Measurements from ENCODE around the gene FBLN1. TPM values are rescaled to one million over a fixed set of nuclear protein-coding genes. Genes with fewer than 3 reads are reported as not detected.

Gene FBLN1
- total RNA-seq, 1 experiment from 2014 or later: 183 TPM

GRCh38 chr22:45456811-45457210, 45.9 kb upstream of the FBLN1 start:
- CTCF ChIA-PET: interaction anchor here (1.3 kb wide), 1 partner anchor 97 kb away, joined by 3 read pairs; no protein-coding TSS in a partner anchor
- ATAC-seq: no peak
- POLR2A ChIA-PET: no interaction called here
- Mint-ChIP-seq H3K4me3 (no peak overlapping the region), H3K4me1 (no peaks in the 10 kb centered on the region), H3K36me3 (no peaks in the 10 kb centered on the region), H3K9me3 (no peaks in the 10 kb centered on the region), H3K27me3 (ENCODE audit: low read depth) (no peaks in the 10 kb centered on the region), H3K27ac (no peak overlapping the region)
- TF ChIP-seq ETV6 (CRISPR knock-in tag; IDR thresholded peaks at IDR 0.05): no peak
- DNase-seq (ENCODE audit: low spot score): no peak

GRCh38 chr22:45458532-45458931, 44.2 kb upstream of the FBLN1 start:
- no peak overlapping the region for H3K4me3 Mint-ChIP-seq
- no peak for DNase-seq (ENCODE audit: low spot score)

More at GRCh38 chr22:45458532-45458931, 44.2 kb upstream of the FBLN1 start:
- no peak overlapping the region for H3K27ac Mint-ChIP-seq
- CTCF ChIA-PET: no interaction called here
- H3K36me3 Mint-ChIP-seq: peaks cover 4% of the 10 kb centered on the region; the same call in 1 of the 2 replicates
- ATAC-seq: no peak
- H3K27me3 Mint-ChIP-seq (ENCODE audit: low read depth): no peaks in the 10 kb centered on the region
- TF ChIP-seq NFYB (CRISPR knock-in tag; conservative IDR thresholded peaks at IDR 0.05; ENCODE audit: low read depth) (no peak), NFATC4 (CRISPR knock-in tag; IDR thresholded peaks at IDR 0.05) (no peak), MAX (CRISPR knock-in tag; IDR thresholded peaks at IDR 0.05) (no peak), MYBL2 (CRISPR knock-in tag; IDR thresholded peaks at IDR 0.05) (no peak), PREB (CRISPR knock-in tag; IDR thresholded peaks at IDR 0.05; ENCODE audit: borderline replicate concordance) (no peak), PRDM15 (CRISPR knock-in tag; IDR thresholded peaks at IDR 0.05) (no peak), AR (CRISPR knock-in tag; IDR thresholded peaks at IDR 0.05) (no peak)
- 0 out of 2 replicates have a peak, but pooled peaks cover 2% of the 10 kb centered on the region for H3K4me1 Mint-ChIP-seq
- POLR2A ChIA-PET: no interaction called here
- peaks cover 4% of the 10 kb centered on the region; the same call in 1 of the 2 replicates for H3K9me3 Mint-ChIP-seq
